B cell (primary cell): ENCODE data around the gene PMVK. TPM values are rescaled to one million over a fixed set of nuclear protein-coding genes. Genes with fewer than 3 reads are reported as not detected.

Source experiments
- ATAC-seq: fragments of 200-7000 bp; cut with Tn5 transposase; one replicate; pipeline ENCODE4 v1.10.0; 2021; ENCODE audit warnings: low read depth, mild to moderate bottlenecking, moderate number of reproducible peaks, moderate library complexity
- CTCF ChIA-PET: fragments of 350-600 bp; sonication (Branson Sonifier 250); formaldehyde crosslinking; loops from one replicate; lab custom pipeline; 2021; ENCODE audit warnings: antibody characterized with exemption, inconsistent platforms; lab: Charles Lee
- POLR2A ChIA-PET: fragments of 350-600 bp; sonication (Branson Sonifier 250); formaldehyde crosslinking; loops from one replicate; lab custom pipeline; 2021; ENCODE audit warnings: antibody characterized with exemption; lab: Charles Lee
- DNase-seq: peaks from one replicate; pipeline ENCODE4 v3.0.0; 2013
- H2AFZ ChIP-seq: 2 replicates; pipeline ENCODE4 v1.6.1; 2012; ENCODE audit warnings: mild to moderate bottlenecking, low read depth, low read length; ENCODE audit not compliant: insufficient read depth, poor library complexity, severe bottlenecking
- H3K27ac ChIP-seq, 2 donors: 1 replicate in 1 of 2; 2 replicates in 1 of 2; pipeline ENCODE4 v1.5.1; 2012 to 2013; ENCODE audit warnings: low read length in 2 of 2, mild to moderate bottlenecking in 2 of 2, moderate library complexity in 1 of 2
- H3K27me3 ChIP-seq, 4 experiments: fragments of 200-600 bp in 1 of 4; sonication (generic) in 1 of 4; replicated peaks in 1 of 4; 1 replicate in 2 of 4; 2 replicates in 2 of 4; pipeline versions ENCODE4 v1.6.1 to v1.7.0; 2013 to 2016; ENCODE audit warnings: low read length in 3 of 4, mild to moderate bottlenecking in 2 of 4, mixed read lengths in 1 of 4, moderate library complexity in 1 of 4; ENCODE audit not compliant: insufficient read depth in 4 of 4, control insufficient read depth in 3 of 4; ENCODE audit errors: control extremely low read depth in 1 of 4
- H3K36me3 ChIP-seq, 2 experiments: replicated peaks in 1 of 2; 1 replicate in 1 of 2; 2 replicates in 1 of 2; pipeline versions ENCODE4 v1.6.1 to v1.7.1; 2013; ENCODE audit warnings: low read length in 1 of 2; ENCODE audit not compliant: insufficient read depth in 2 of 2, control insufficient read depth in 1 of 2; ENCODE audit errors: control extremely low read depth in 1 of 2, extremely low read depth in 1 of 2
- H3K4me1 ChIP-seq, 2 donors: fragments of 200-600 bp in 1 of 2; sonication (generic) in 1 of 2; 1 replicate in 1 of 2; 2 replicates in 1 of 2; pipeline versions ENCODE4 v1.5.1 to v1.6.1; 2013 to 2017; ENCODE audit warnings: low read length in 2 of 2; ENCODE audit not compliant: control insufficient read depth in 2 of 2, insufficient read depth in 2 of 2
- H3K4me2 ChIP-seq: replicated peaks from 2 replicates; pipeline ENCODE3; 2012; ENCODE audit warnings: mild to moderate bottlenecking, low read depth, low read length; ENCODE audit not compliant: poor library complexity, severe bottlenecking
- H3K4me3 ChIP-seq, 5 experiments: fragments of 200-600 bp in 1 of 5; sonication (generic) in 1 of 5; 1 replicate in 3 of 5; 2 replicates in 2 of 5; pipeline versions ENCODE4 v1.5.1 to v1.7.0; 2011 to 2016; ENCODE audit warnings: low read length in 4 of 5, mild to moderate bottlenecking in 4 of 5, low read depth in 2 of 5, control low read depth in 1 of 5, moderate library complexity in 1 of 5; ENCODE audit not compliant: insufficient read depth in 1 of 5; ENCODE audit errors: control extremely low read depth in 1 of 5, extremely low read depth in 1 of 5
- H3K79me2 ChIP-seq: fragments of 200-600 bp; sonication (generic); one replicate; pipeline ENCODE4 v1.6.0; 2016; ENCODE audit warnings: low read length; ENCODE audit not compliant: control insufficient read depth, insufficient read depth
- H3K9ac ChIP-seq: fragments of 200-600 bp; sonication (generic); 2 replicates; pipeline ENCODE4 v1.6.1; 2017; ENCODE audit warnings: mild to moderate bottlenecking, low read length, moderate library complexity
- H3K9me3 ChIP-seq, 3 donors: one replicate each; pipeline versions ENCODE4 v1.6.1 to v1.7.1; 2013; ENCODE audit warnings: low read length in 2 of 3; ENCODE audit not compliant: control insufficient read depth in 2 of 3, insufficient read depth in 1 of 3; ENCODE audit errors: control extremely low read depth in 1 of 3
- H4K20me1 ChIP-seq: 2 replicates; pipeline ENCODE4 v1.6.0; 2012; ENCODE audit warnings: mild to moderate bottlenecking, low read length; ENCODE audit not compliant: insufficient read depth, control insufficient read depth, poor library complexity, severe bottlenecking
- H3K27ac Mint-ChIP-seq: one replicate; pipeline ENCODE4 v1.8.0; 2021; ENCODE audit warnings: mixed read lengths
- H3K27me3 Mint-ChIP-seq: one replicate; pipeline ENCODE4 v1.8.0; 2021; ENCODE audit warnings: mixed read lengths
- H3K4me1 Mint-ChIP-seq: one replicate; pipeline ENCODE4 v1.8.0; 2021; ENCODE audit warnings: mixed read lengths
- H3K4me3 Mint-ChIP-seq: one replicate; pipeline ENCODE4 v1.8.0; 2021; ENCODE audit warnings: mixed read lengths
- H3K9me3 Mint-ChIP-seq: one replicate; pipeline ENCODE4 v1.8.0; 2022; ENCODE audit warnings: mixed read lengths; ENCODE audit not compliant: insufficient read depth
- EZH2 ChIP-seq: IDR thresholded peaks from 2 replicates; pipeline ENCODE4 v1.6.1; 2012; ENCODE audit warnings: borderline replicate concordance, low read depth, mild to moderate bottlenecking, moderate library complexity, low read length; ENCODE audit not compliant: insufficient read depth, poor library complexity, severe bottlenecking
- WGBS: methylation state at CpG from one replicate; pipeline ENCODE4 v1.1.5; 2013; ENCODE audit warnings: missing lambda C conversion rate; ENCODE audit not compliant: insufficient coverage; 5-methylcytosine and 5-hydroxymethylcytosine counted together
- intact Hi-C: fragments of 100-400 bp; cut with micrococcal nuclease; formaldehyde crosslinking; loops from one replicate; pipeline ENCODE4 v1.10.0; 2022
- polyA plus RNA-seq: library from polyadenylated mRNA; depleted of rRNA; stranded (reverse); fragments of >200 nt; gene quantifications from 2 replicates; pipeline ENCODE4 v1.2.3, GENCODE V29; 2012
- total RNA-seq, 2 donors: library from RNA; stranded (reverse); fragments of 120-200 nt in 1 of 2; gene quantifications; 1 replicate in 1 of 2; 2 replicates in 1 of 2; pipeline versions ENCODE4 v1.2.3 to v1.2.4, GENCODE V29; 2013 to 2022
- TF ChIP-seq, protein P1 (sequence below): fragments of 200-600 bp; IDR thresholded peaks from one replicate; pipeline ENCODE4 v1.8.0; 2022; ENCODE audit warnings: antibody characterized with exemption, mild to moderate bottlenecking

PMVK gene
- total and polyA plus RNA-seq, 2 donors (not counting 1 experiment from before 2014, with no cell fraction given): 15.0 to 15.4 TPM

DNA sequence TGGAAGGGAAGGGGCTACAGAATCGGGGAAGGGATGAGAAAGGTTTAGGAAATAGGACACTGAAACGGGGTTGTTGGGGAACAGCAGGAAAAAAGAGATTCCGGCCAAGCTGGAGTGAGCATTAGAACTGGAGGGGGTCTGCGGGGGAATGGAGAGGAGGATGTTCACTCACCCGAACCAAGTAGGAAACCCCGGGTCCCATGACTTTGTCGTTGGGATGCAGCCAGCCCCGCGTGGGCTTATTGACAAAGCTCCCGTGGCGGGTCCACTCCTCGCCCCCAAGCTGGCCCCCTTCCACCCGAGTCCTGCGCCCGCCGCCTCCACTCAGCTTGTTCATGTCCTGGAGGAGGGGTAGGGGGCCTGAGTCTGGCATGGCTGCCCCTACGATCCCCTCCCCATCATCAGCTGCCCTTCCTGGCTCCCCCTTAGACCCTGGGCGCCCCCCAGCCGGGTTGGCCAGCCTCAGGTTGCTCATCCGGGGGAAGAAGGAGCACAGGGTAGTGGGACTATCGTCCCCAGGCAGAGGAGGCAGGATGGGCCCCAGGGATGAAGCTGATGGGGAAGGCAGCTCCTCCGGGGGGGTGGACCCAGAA, 33.4 kb upstream of the PMVK start:
- ChIA-PET CTCF (interaction anchor here (0.9 to 8.7 kb wide), 4 partner anchors 7 to 48 kb away, joined by 3 to 110 read pairs (median 20); partner anchors contain the start of gene PYGO2), POLR2A (no interaction called here)
- H3K9ac ChIP-seq: no peak overlapping the region
- no peak overlapping the region for H2AFZ ChIP-seq
- Mint-ChIP-seq H3K27me3 (no peaks in the 10 kb centered on the region), H3K4me1 (peaks cover 27% of the 10 kb centered on the region), H3K4me3 (no peak overlapping the region), H3K9me3 (no peaks in the 10 kb centered on the region), H3K27ac (no peak overlapping the region)
- DNase-seq (no peak), ATAC-seq (no peak)
- TF ChIP-seq, protein P1, sequence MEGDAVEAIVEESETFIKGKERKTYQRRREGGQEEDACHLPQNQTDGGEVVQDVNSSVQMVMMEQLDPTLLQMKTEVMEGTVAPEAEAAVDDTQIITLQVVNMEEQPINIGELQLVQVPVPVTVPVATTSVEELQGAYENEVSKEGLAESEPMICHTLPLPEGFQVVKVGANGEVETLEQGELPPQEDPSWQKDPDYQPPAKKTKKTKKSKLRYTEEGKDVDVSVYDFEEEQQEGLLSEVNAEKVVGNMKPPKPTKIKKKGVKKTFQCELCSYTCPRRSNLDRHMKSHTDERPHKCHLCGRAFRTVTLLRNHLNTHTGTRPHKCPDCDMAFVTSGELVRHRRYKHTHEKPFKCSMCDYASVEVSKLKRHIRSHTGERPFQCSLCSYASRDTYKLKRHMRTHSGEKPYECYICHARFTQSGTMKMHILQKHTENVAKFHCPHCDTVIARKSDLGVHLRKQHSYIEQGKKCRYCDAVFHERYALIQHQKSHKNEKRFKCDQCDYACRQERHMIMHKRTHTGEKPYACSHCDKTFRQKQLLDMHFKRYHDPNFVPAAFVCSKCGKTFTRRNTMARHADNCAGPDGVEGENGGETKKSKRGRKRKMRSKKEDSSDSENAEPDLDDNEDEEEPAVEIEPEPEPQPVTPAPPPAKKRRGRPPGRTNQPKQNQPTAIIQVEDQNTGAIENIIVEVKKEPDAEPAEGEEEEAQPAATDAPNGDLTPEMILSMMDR: no peak
- TF ChIP-seq EZH2: no peak
- H4K20me1 ChIP-seq: peaks cover 39% of the 10 kb centered on the region
- peak overlapping the region in 1 of 2 donors; percentile 14 for H3K27ac ChIP-seq
- H3K27me3 ChIP-seq: no peaks in the 10 kb centered on the region
- no peaks in the 10 kb centered on the region for H3K9me3 ChIP-seq
- no peak overlapping the region for H3K4me2 ChIP-seq
- peaks cover 71% of the 10 kb centered on the region for H3K79me2 ChIP-seq
- peaks cover 13 to 33% of the 10 kb centered on the region in 2 donors for H3K4me1 ChIP-seq
- 71% methylated on average over 10 of the region's 22 CpGs for WGBS
- H3K4me3 ChIP-seq: no peak overlapping the region
- intact Hi-C loops: loop anchor here (5.0 kb wide), 1 partner anchor 202 kb away; the partner anchor contains the start of genes KRTCAP2 and TRIM46
- H3K36me3 ChIP-seq: peaks cover 2 to 52% of the 10 kb centered on the region in 2 experiments

DNA sequence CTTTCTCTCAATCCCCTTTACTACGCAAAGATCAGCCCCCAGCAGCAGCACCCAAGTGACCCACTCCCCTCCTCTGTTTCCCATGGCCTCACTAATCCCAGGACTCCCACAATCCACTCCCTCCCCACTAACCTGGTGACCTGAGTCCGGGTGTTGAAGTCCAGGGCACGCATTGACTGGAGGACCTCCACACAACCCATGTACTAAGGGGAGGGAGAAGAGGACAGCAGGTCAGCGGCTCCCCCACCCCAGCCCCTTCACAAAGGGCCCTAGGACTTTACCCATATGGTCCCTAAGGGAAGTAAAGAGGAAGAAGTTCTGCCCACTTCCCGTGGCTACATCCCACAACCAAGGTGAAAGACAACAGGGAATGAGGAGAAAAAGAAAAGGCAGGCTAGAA, 32.7 kb upstream of the PMVK start:
- H4K20me1 ChIP-seq: peaks cover 39% of the 10 kb centered on the region
- Mint-ChIP-seq H3K4me1 (peaks cover 27% of the 10 kb centered on the region), H3K4me3 (no peak overlapping the region), H3K27ac (peak overlapping the region; percentile 71), H3K9me3 (no peaks in the 10 kb centered on the region), H3K27me3 (no peaks in the 10 kb centered on the region)
- WGBS: 100% methylated on average over 1 of the region's 5 CpGs
- H3K4me2 ChIP-seq: no peak overlapping the region
- H3K9me3 ChIP-seq: no peaks in the 10 kb centered on the region
- peaks cover 13 to 33% of the 10 kb centered on the region in 2 donors for H3K4me1 ChIP-seq
- ChIA-PET POLR2A (no interaction called here), CTCF (interaction anchor here (0.8 kb wide), 1 partner anchor 48 kb away, joined by 3 read pairs; no protein-coding TSS in a partner anchor)
- intact Hi-C loops: no loop called here
- DNase-seq (no peak), ATAC-seq (no peak)
- H2AFZ ChIP-seq: no peak overlapping the region
- H3K9ac ChIP-seq: no peak overlapping the region
- peaks cover 6 to 56% of the 10 kb centered on the region in 2 experiments for H3K36me3 ChIP-seq
- H3K27me3 ChIP-seq: no peaks in the 10 kb centered on the region
- H3K4me3 ChIP-seq: no peak overlapping the region
- H3K79me2 ChIP-seq: peaks cover 76% of the 10 kb centered on the region
- H3K27ac ChIP-seq: no peak overlapping the region
- TF ChIP-seq, protein P1: no peak
- no peak for TF ChIP-seq EZH2
